CD14-positive monocyte (primary cell): ENCODE results near the gene GRIK3. TPM values are rescaled to one million over a fixed set of nuclear protein-coding genes. Genes with fewer than 3 reads are reported as not detected.

Experiments used
- DNase-seq, 3 donors: peaks; one replicate each; pipeline ENCODE4 v3.0.0-alpha.2; 2011 to 2022
- H2AFZ ChIP-seq: 2 replicates; pipeline ENCODE4 v1.6.0; 2012; ENCODE audit warnings: mild to moderate bottlenecking, low read depth, low read length, inconsistent platforms; ENCODE audit not compliant: insufficient read depth, poor library complexity, severe bottlenecking
- H3K27ac ChIP-seq, 2 donors: 1 replicate in 1 of 2; 2 replicates in 1 of 2; pipeline ENCODE4 v1.5.1; 2012 to 2013; ENCODE audit warnings: low read length in 2 of 2, control low read depth in 1 of 2, inconsistent platforms in 1 of 2, low read depth in 1 of 2, mild to moderate bottlenecking in 1 of 2
- H3K27me3 ChIP-seq, 2 donors: one replicate each; pipeline versions ENCODE4 v1.6.0 to v1.6.1; 2011 to 2013; ENCODE audit warnings: low read length in 2 of 2; ENCODE audit not compliant: control insufficient read depth in 2 of 2, insufficient read depth in 2 of 2
- H3K36me3 ChIP-seq, 2 donors: replicated peaks in 1 of 2; 1 replicate in 1 of 2; 2 replicates in 1 of 2; pipeline versions ENCODE4 v1.5.1 to v1.6.1; 2012 to 2013; ENCODE audit warnings: low read length in 2 of 2, control low read depth in 1 of 2, inconsistent platforms in 1 of 2, mild to moderate bottlenecking in 1 of 2; ENCODE audit not compliant: insufficient read depth in 2 of 2, control insufficient read depth in 1 of 2
- H3K4me1 ChIP-seq, 2 donors: 1 replicate in 1 of 2; 2 replicates in 1 of 2; pipeline versions ENCODE4 v1.5.1 to v1.6.1; 2012 to 2013; ENCODE audit warnings: low read length in 2 of 2, control low read depth in 1 of 2, inconsistent platforms in 1 of 2, mild to moderate bottlenecking in 1 of 2, moderate library complexity in 1 of 2; ENCODE audit not compliant: insufficient read depth in 2 of 2, control insufficient read depth in 1 of 2
- H3K4me2 ChIP-seq: replicated peaks from 2 replicates; pipeline ENCODE3; 2012; ENCODE audit warnings: low read length, moderate library complexity, mild to moderate bottlenecking; ENCODE audit not compliant: poor library complexity, severe bottlenecking; ENCODE audit errors: extremely low read depth
- H3K4me3 ChIP-seq, 3 experiments: fragments of 200-600 bp in 1 of 3; sonication (generic) in 1 of 3; replicated peaks in 1 of 3; 1 replicate in 2 of 3; 2 replicates in 1 of 3; pipeline ENCODE4 v1.5.1; 2011 to 2013; ENCODE audit warnings: low read length in 3 of 3, mild to moderate bottlenecking in 3 of 3, control low read depth in 2 of 3, low read depth in 2 of 3, inconsistent platforms in 1 of 3, moderate library complexity in 1 of 3
- H3K79me2 ChIP-seq: 2 replicates; pipeline ENCODE4 v1.6.0; 2012; ENCODE audit warnings: mild to moderate bottlenecking, control low read depth, inconsistent platforms, low read length, moderate library complexity; ENCODE audit not compliant: insufficient read depth
- H3K9ac ChIP-seq: 2 replicates; pipeline ENCODE4 v1.6.0; 2017; ENCODE audit warnings: low read length, mild to moderate bottlenecking; ENCODE audit not compliant: insufficient read depth, poor library complexity, severe bottlenecking
- H3K9me3 ChIP-seq, 2 donors: replicated peaks in 1 of 2; 1 replicate in 1 of 2; 2 replicates in 1 of 2; pipeline versions ENCODE4 v1.5.1 to v1.6.1; 2012 to 2013; ENCODE audit warnings: low read length in 2 of 2, control low read depth in 1 of 2; ENCODE audit not compliant: control insufficient read depth in 1 of 2, insufficient read depth in 1 of 2
- H4K20me1 ChIP-seq: 2 replicates; pipeline ENCODE4 v1.6.0; 2012; ENCODE audit warnings: mild to moderate bottlenecking, low read length, control low read depth, moderate library complexity; ENCODE audit not compliant: insufficient read depth
- H3K27ac Mint-ChIP-seq, 7 donors: one replicate each; pipeline ENCODE4 v1.8.0; 2020; ENCODE audit warnings: mild to moderate bottlenecking in 7 of 7, mixed read lengths in 7 of 7, moderate library complexity in 6 of 7, inconsistent platforms in 2 of 7
- H3K27me3 Mint-ChIP-seq, 3 donors: one replicate each; pipeline ENCODE4 v1.8.0; 2021 to 2022; ENCODE audit warnings: low read depth in 3 of 3, mild to moderate bottlenecking in 3 of 3, mixed read lengths in 3 of 3, moderate library complexity in 3 of 3, inconsistent platforms in 1 of 3
- H3K36me3 Mint-ChIP-seq, 2 donors: one replicate each; pipeline ENCODE4 v1.8.0; 2020; ENCODE audit warnings: mixed read lengths in 2 of 2, inconsistent platforms in 1 of 2, mild to moderate bottlenecking in 1 of 2
- H3K4me1 Mint-ChIP-seq: one replicate; pipeline ENCODE4 v1.8.0; 2020; ENCODE audit warnings: mild to moderate bottlenecking, mixed read lengths
- H3K4me3 Mint-ChIP-seq, 2 donors: one replicate each; pipeline ENCODE4 v1.8.0; 2020; ENCODE audit warnings: mild to moderate bottlenecking in 2 of 2, mixed read lengths in 2 of 2, moderate library complexity in 1 of 2
- H3K9me3 Mint-ChIP-seq, 7 donors: one replicate each; pipeline ENCODE4 v1.8.0; 2020 to 2022; ENCODE audit warnings: mixed read lengths in 7 of 7, mild to moderate bottlenecking in 6 of 7, moderate library complexity in 6 of 7, inconsistent platforms in 2 of 7
- CTCF ChIP-seq: fragments of 200-600 bp; IDR thresholded peaks from one replicate; pipeline ENCODE4 v1.8.0; 2022; ENCODE audit warnings: antibody characterized with exemption, mild to moderate bottlenecking
- WGBS: methylation state at CpG from one replicate; pipeline ENCODE4 v1.1.5; 2013; ENCODE audit warnings: missing lambda C conversion rate; ENCODE audit not compliant: insufficient coverage; 5-methylcytosine and 5-hydroxymethylcytosine counted together
- intact Hi-C, 2 donors: fragments of 100-400 bp; cut with micrococcal nuclease; formaldehyde crosslinking; loops; one replicate each; pipeline versions ENCODE4 v1.15.0 to v1.15.1; 2023
- polyA plus RNA-seq, 3 donors: library from polyadenylated mRNA; depleted of rRNA in 1 of 3; unstranded in 2 of 3; stranded (reverse) in 1 of 3; fragments of 300-500 nt in 2 of 3; fragments of >200 nt in 1 of 3; fragmentation: Illumina TruSeq in 2 of 3; gene quantifications; 1 replicate in 2 of 3; 2 replicates in 1 of 3; pipeline ENCODE4 v1.2.3, GENCODE V29; 2012 to 2021

The GRIK3 gene
- polyA plus RNA-seq, 3 donors: not detected

GRCh38 chr1:36948147-36948546 lies 86.2 kb downstream of the GRIK3 start:
- no peaks in the 10 kb centered on the region for H4K20me1 ChIP-seq
- no peak overlapping the region for H3K4me2 ChIP-seq
- no peaks in the 10 kb centered on the region for H3K9me3 ChIP-seq
- Mint-ChIP-seq H3K27me3 (peaks cover 4 to 5% (median 5%) of the 10 kb centered on the region in 3 donors), H3K9me3 (no peaks in the 10 kb centered on the region), H3K36me3 (no peaks in the 10 kb centered on the region), H3K4me1 (no peaks in the 10 kb centered on the region), H3K4me3 (no peak overlapping the region), H3K27ac (no peak overlapping the region)
- H3K4me1 ChIP-seq: no peaks in the 10 kb centered on the region
- intact Hi-C loops: no loop called here
- H3K27me3 ChIP-seq: no peaks in the 10 kb centered on the region
- DNase-seq: no peak
- H3K27ac ChIP-seq: no peak overlapping the region
- H3K9ac ChIP-seq: no peak overlapping the region
- H3K79me2 ChIP-seq: no peaks in the 10 kb centered on the region
- H3K4me3 ChIP-seq: no peak overlapping the region
- 51% methylated on average over 2 of the region's 2 CpGs for WGBS
- H2AFZ ChIP-seq: no peak overlapping the region
- no peak for TF ChIP-seq CTCF
- H3K36me3 ChIP-seq: no peaks in the 10 kb centered on the region

- WGBS: 10% methylated on average over 2 of the region's 2 CpGs
- Histone ChIP-seq H3K27me3 (no peaks in the 10 kb centered on the region), H3K4me2 (no peak overlapping the region), H3K4me1 (no peaks in the 10 kb centered on the region), H4K20me1 (no peaks in the 10 kb centered on the region), H3K9me3 (no peaks in the 10 kb centered on the region), H3K27ac (no peak overlapping the region), H3K4me3 (no peak overlapping the region), H3K79me2 (no peaks in the 10 kb centered on the region), H2AFZ (no peak overlapping the region), H3K9ac (no peak overlapping the region), H3K36me3 (no peaks in the 10 kb centered on the region)
- no peak for DNase-seq
- Mint-ChIP-seq H3K4me3 (no peak overlapping the region), H3K36me3 (no peaks in the 10 kb centered on the region), H3K4me1 (no peaks in the 10 kb centered on the region), H3K9me3 (no peaks in the 10 kb centered on the region), H3K27ac (no peak overlapping the region), H3K27me3 (peaks cover 5 to 6% (median 5%) of the 10 kb centered on the region in 3 donors)
- TF ChIP-seq CTCF: no peak
- intact Hi-C loops: no loop called here
These were observed 86.9 kb downstream of the GRIK3 start for GRCh38 chr1:36947384-36947783.
